Retinal pigment epithelial cell (primary cell): ENCODE results near the gene PSAP.
"Not testable (repeated sequence)": the region's sequence is repeated elsewhere in the genome, so short reads cannot be mapped to it uniquely, and the experiment has no call there.

Experiments
- DNase-seq: peaks from one replicate; pipeline ENCODE4 v3.0.0-alpha.2; 2010; ENCODE audit warnings: low read depth
- H3K4me3 ChIP-seq: 2 replicates; pipeline ENCODE4 v1.5.1; 2011; ENCODE audit warnings: mild to moderate bottlenecking, low read length, control low read depth, moderate library complexity
- CTCF ChIP-seq: conservative IDR thresholded peaks from 2 replicates; pipeline ENCODE4 v1.5.1; 2011; ENCODE audit warnings: low read depth, low read length, control low read depth, inconsistent platforms

PSAP gene

GRCh38 chr10:71880425-71881306, 29.6 kb upstream of the PSAP start:
- no peak overlapping the region for H3K4me3 ChIP-seq
- no peak for TF ChIP-seq CTCF
- DNase-seq: no peak

- no peak for DNase-seq
- H3K4me3 ChIP-seq: no peak overlapping the region
- no peak for TF ChIP-seq CTCF
Observed at GRCh38 chr10:71878327-71879034, 27.4 kb upstream of the PSAP start.

GRCh38 chr10:71877821-71878220, 26.8 kb upstream of the PSAP start:
- DNase-seq: no peak
- no peak overlapping the region for H3K4me3 ChIP-seq
- no peak for TF ChIP-seq CTCF

GRCh38 chr10:71874680-71875354, 23.8 kb upstream of the PSAP start:
- not testable (repeated sequence) for H3K4me3 ChIP-seq, DNase-seq

- no peak for DNase-seq
- TF ChIP-seq CTCF: no peak
- no peak overlapping the region for H3K4me3 ChIP-seq
Observed at GRCh38 chr10:71873582-71874211, 22.6 kb upstream of the PSAP start.

- DNase-seq, H3K4me3 ChIP-seq: not testable (repeated sequence)
Observed at GRCh38 chr10:71869601-71870000, 18.6 kb upstream of the PSAP start.

- H3K4me3 ChIP-seq: no peak overlapping the region
- DNase-seq: peak; percentile 92
- TF ChIP-seq CTCF: no peak
Observed at GRCh38 chr10:71868192-71868697, 17.2 kb upstream of the PSAP start.
